B cell (primary cell): ENCODE results near the gene DNAJB9.

Experiments used
- CTCF ChIP-seq: fragments of 200-600 bp; IDR thresholded peaks from one replicate; pipeline ENCODE4 v1.8.0; 2022; ENCODE audit warnings: antibody characterized with exemption, mild to moderate bottlenecking
- EZH2 ChIP-seq: IDR thresholded peaks from 2 replicates; pipeline ENCODE4 v1.6.1; 2012; ENCODE audit warnings: borderline replicate concordance, low read depth, mild to moderate bottlenecking, moderate library complexity, low read length; ENCODE audit not compliant: insufficient read depth, poor library complexity, severe bottlenecking

- TF ChIP-seq CTCF (no peak), EZH2 (no peak)
These were observed 20.2 kb downstream of the DNAJB9 start for GRCh38 chr7:108589874-108590273.
